GM10266 (cell line): ENCODE measurements around the gene NOS2.

Experiments
- DNase-seq: peaks from one replicate; pipeline ENCODE4 v3.0.0; 2012; ENCODE audit errors: extremely low spot score
- CTCF ChIP-seq: IDR thresholded peaks from 2 replicates; pipeline ENCODE4 v1.5.1; 2012; ENCODE audit warnings: mild to moderate bottlenecking, low read depth; ENCODE audit not compliant: control insufficient read depth, insufficient read depth; ENCODE audit errors: missing control alignments

The NOS2 gene

GRCh38 chr17:27802962-27803680, 2.8 kb upstream of the NOS2 start:
- no peak for DNase-seq
- no peak for TF ChIP-seq CTCF

GRCh38 chr17:27802033-27802432, 1.7 kb upstream of the NOS2 start:
- TF ChIP-seq CTCF = no peak

GRCh38 chr17:27798376-27798775, 2.0 kb downstream of the NOS2 start:
- DNase-seq = no peak
- no peak for TF ChIP-seq CTCF

More at GRCh38 chr17:27802033-27802432, 1.7 kb upstream of the NOS2 start:
- DNase-seq = no peak

GRCh38 chr17:27797390-27798091, 2.8 kb downstream of the NOS2 start:
- no peak for TF ChIP-seq CTCF
- DNase-seq = no peak

- no peak for TF ChIP-seq CTCF
- no peak for DNase-seq
These were observed 6.3 kb downstream of the NOS2 start for GRCh38 chr17:27793906-27794569.

GRCh38 chr17:27793168-27793905, 7.0 kb downstream of the NOS2 start:
- no peak for DNase-seq
- TF ChIP-seq CTCF = no peak
